ENCODE results near the gene SMYD3. TPM values are rescaled to one million over a fixed set of nuclear protein-coding genes. Genes with fewer than 3 reads are reported as not detected.
"Not testable (repeated sequence)": the region's sequence is repeated elsewhere in the genome, so short reads cannot be mapped to it uniquely, and the experiment has no call there.

Gene SMYD3
- total and polyA plus RNA-seq, 2 donors, result 22.0 to 27.0 TPM

- no peaks in the 10 kb centered on the region for H3K27me3 ChIP-seq (ENCODE audit: control insufficient read depth in 2 of 2, insufficient read depth in 1 of 2, low read length in 1 of 2)
- no peak overlapping the region for H3K27ac ChIP-seq (ENCODE audit: low read depth in 1 of 2, low read length in 1 of 2)
- DNase-seq (ENCODE audit: low read depth in 6 of 9, low spot score in 9 of 9), result no peak
- peaks cover 0 to 4% of the 10 kb centered on the region in 2 donors for H3K9me3 ChIP-seq (ENCODE audit: control insufficient read depth in 2 of 2, insufficient read depth in 1 of 2, low read length in 1 of 2)
- 90% methylated on average over 4 of the region's 4 CpGs for WGBS
- no peak overlapping the region for H3K4me3 ChIP-seq (ENCODE audit: low read length in 2 of 2)
- peaks cover 0 to 3% of the 10 kb centered on the region in 2 donors for H3K4me1 ChIP-seq (ENCODE audit: control insufficient read depth in 2 of 2, insufficient read depth in 2 of 2, low read length in 2 of 2)
- H3K36me3 ChIP-seq (ENCODE audit: control insufficient read depth in 2 of 2, insufficient read depth in 2 of 2, low read length in 1 of 2), result peaks cover 0 to 3% of the 10 kb centered on the region in 2 donors
Observed at GRCh38 chr1:245751116-245751515, 756.0 kb downstream of the SMYD3 start.

DNA sequence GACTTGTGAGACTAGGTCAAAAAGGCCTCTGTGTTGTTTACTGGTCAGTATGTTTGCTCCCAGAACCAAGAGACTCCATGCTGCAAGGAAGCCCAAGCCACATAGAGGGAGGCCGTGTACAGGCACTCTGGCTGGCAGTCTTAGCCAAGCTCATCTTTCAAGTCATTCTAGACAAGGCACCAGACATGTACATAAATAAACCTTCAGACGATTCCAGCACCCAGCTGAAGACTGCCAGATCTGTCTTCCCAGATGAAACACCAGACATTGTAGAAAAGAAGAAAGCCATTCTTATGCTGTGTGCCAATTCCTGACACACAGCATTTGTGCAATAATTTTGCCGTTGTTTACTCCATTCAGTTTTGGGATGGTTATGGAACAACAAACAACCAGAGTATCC lies 756.8 kb downstream of the SMYD3 start:
- peaks cover 0 to 3% of the 10 kb centered on the region in 2 donors for H3K36me3 ChIP-seq (ENCODE audit: control insufficient read depth in 2 of 2, insufficient read depth in 2 of 2, low read length in 1 of 2)
- H3K4me3 ChIP-seq (ENCODE audit: low read length in 2 of 2), result no peak overlapping the region
- peaks cover 0 to 4% of the 10 kb centered on the region in 2 donors for H3K9me3 ChIP-seq (ENCODE audit: control insufficient read depth in 2 of 2, insufficient read depth in 1 of 2, low read length in 1 of 2)
- no peak for DNase-seq (ENCODE audit: low read depth in 6 of 9, low spot score in 9 of 9)
- peaks cover 0 to 3% of the 10 kb centered on the region in 2 donors for H3K4me1 ChIP-seq (ENCODE audit: control insufficient read depth in 2 of 2, insufficient read depth in 2 of 2, low read length in 2 of 2)
- 95% methylated on average over 3 of the region's 3 CpGs for WGBS
- no peaks in the 10 kb centered on the region for H3K27me3 ChIP-seq (ENCODE audit: control insufficient read depth in 2 of 2, insufficient read depth in 1 of 2, low read length in 1 of 2)
- H3K27ac ChIP-seq (ENCODE audit: low read depth in 1 of 2, low read length in 1 of 2), result no peak overlapping the region

DNA sequence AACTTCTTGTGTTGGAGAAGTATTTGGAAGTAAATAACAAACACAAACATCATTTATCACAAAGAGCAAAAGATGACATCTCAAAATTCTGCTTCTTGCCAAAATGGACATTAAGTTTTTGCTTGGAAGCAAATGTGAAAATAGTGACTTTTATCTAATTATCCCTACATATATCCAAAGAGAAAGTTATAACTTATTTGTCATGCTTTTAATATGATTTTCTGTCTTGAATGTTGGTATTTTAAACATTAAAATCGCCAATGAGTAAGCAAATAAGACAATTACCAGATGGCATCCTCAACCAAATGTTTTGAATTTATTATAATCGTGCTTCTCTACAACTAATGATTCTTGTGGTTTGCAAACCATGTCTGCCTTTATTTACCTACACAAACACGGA lies 758.0 kb downstream of the SMYD3 start:
- WGBS, result 96% methylated on average over 3 of the region's 3 CpGs
- Histone ChIP-seq H3K4me1 (ENCODE audit: control insufficient read depth in 2 of 2, insufficient read depth in 2 of 2, low read length in 2 of 2) (no peaks in the 10 kb centered on the region), H3K27ac (ENCODE audit: low read depth in 1 of 2, low read length in 1 of 2) (no peak overlapping the region), H3K9me3 (ENCODE audit: control insufficient read depth in 2 of 2, insufficient read depth in 1 of 2, low read length in 1 of 2) (no peaks in the 10 kb centered on the region), H3K36me3 (ENCODE audit: control insufficient read depth in 2 of 2, insufficient read depth in 2 of 2, low read length in 1 of 2) (peaks cover 0 to 3% of the 10 kb centered on the region in 2 donors), H3K27me3 (ENCODE audit: control insufficient read depth in 2 of 2, insufficient read depth in 1 of 2, low read length in 1 of 2) (no peaks in the 10 kb centered on the region), H3K4me3 (ENCODE audit: low read length in 2 of 2) (no peak overlapping the region)
- DNase-seq (ENCODE audit: low read depth in 6 of 9, low spot score in 9 of 9), result no peak

DNA sequence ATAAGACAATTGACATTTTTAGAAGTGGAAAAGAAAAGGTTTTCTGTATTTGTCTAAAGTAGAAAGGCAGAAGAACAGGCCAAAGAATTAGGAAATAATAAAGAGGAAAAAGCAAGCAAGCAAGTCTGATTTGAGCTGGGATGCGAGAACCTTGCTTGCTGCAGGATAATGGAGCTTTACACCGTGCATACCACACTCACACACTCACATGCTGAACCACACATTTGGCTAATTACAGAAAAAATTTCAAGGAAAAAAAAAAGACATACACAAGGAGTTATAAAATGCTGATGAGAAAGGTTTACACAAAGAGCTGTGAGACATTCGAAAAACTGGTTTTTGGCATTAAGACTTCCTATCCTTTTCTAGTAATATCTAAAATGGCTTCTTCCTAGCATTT lies 758.4 kb downstream of the SMYD3 start:
- H3K9me3 ChIP-seq (ENCODE audit: control insufficient read depth in 2 of 2, insufficient read depth in 1 of 2, low read length in 1 of 2), result no peaks in the 10 kb centered on the region
- no peak overlapping the region for H3K27ac ChIP-seq (ENCODE audit: low read depth in 1 of 2, low read length in 1 of 2)
- no peak overlapping the region for H3K4me3 ChIP-seq (ENCODE audit: low read length in 2 of 2)
- no peaks in the 10 kb centered on the region for H3K27me3 ChIP-seq (ENCODE audit: control insufficient read depth in 2 of 2, insufficient read depth in 1 of 2, low read length in 1 of 2)
- 96% methylated on average over 3 of the region's 3 CpGs for WGBS
- no peaks in the 10 kb centered on the region for H3K4me1 ChIP-seq (ENCODE audit: control insufficient read depth in 2 of 2, insufficient read depth in 2 of 2, low read length in 2 of 2)
- H3K36me3 ChIP-seq (ENCODE audit: control insufficient read depth in 2 of 2, insufficient read depth in 2 of 2, low read length in 1 of 2), result peaks cover 0 to 3% of the 10 kb centered on the region in 2 donors
- no peak for DNase-seq (ENCODE audit: low read depth in 6 of 9, low spot score in 9 of 9)

DNA sequence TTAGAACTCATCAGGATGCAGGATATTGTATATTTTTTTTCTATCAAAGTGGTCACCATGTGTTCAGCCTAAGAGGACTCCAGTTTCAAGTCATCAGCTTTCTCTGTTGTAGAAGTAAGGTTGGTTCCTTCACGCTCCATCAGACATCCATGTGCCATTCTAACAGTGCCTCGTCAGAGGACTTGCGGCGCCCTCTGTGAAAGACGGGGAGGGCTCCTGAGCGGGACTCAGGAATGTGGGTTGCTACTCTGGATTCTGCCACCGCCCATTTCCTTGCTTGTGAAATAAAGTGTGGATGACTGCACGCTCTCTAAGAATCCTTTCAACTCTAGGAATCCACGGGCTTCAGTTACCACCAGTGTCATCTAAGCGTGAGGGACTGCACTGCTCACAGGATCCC lies 758.8 kb downstream of the SMYD3 start:
- Histone ChIP-seq H3K4me3 (ENCODE audit: low read length in 2 of 2) (no peak overlapping the region), H3K27me3 (ENCODE audit: control insufficient read depth in 2 of 2, insufficient read depth in 1 of 2, low read length in 1 of 2) (no peaks in the 10 kb centered on the region), H3K9me3 (ENCODE audit: control insufficient read depth in 2 of 2, insufficient read depth in 1 of 2, low read length in 1 of 2) (no peaks in the 10 kb centered on the region), H3K27ac (ENCODE audit: low read depth in 1 of 2, low read length in 1 of 2) (no peak overlapping the region), H3K36me3 (ENCODE audit: control insufficient read depth in 2 of 2, insufficient read depth in 2 of 2, low read length in 1 of 2) (peaks cover 0 to 3% of the 10 kb centered on the region in 2 donors), H3K4me1 (ENCODE audit: control insufficient read depth in 2 of 2, insufficient read depth in 2 of 2, low read length in 2 of 2) (no peaks in the 10 kb centered on the region)
- no peak for DNase-seq (ENCODE audit: low read depth in 6 of 9, low spot score in 9 of 9)
- 77% methylated on average over 10 of the region's 10 CpGs for WGBS

- H3K4me3 ChIP-seq (ENCODE audit: low read length in 2 of 2), result no peak overlapping the region
- WGBS, result 87% methylated on average over 9 of the region's 9 CpGs
- no peaks in the 10 kb centered on the region for H3K36me3 ChIP-seq (ENCODE audit: control insufficient read depth in 2 of 2, insufficient read depth in 2 of 2, low read length in 1 of 2)
- H3K27me3 ChIP-seq (ENCODE audit: control insufficient read depth in 2 of 2, insufficient read depth in 1 of 2, low read length in 1 of 2), result no peaks in the 10 kb centered on the region
- no peaks in the 10 kb centered on the region for H3K4me1 ChIP-seq (ENCODE audit: control insufficient read depth in 2 of 2, insufficient read depth in 2 of 2, low read length in 2 of 2)
- no peak for DNase-seq (ENCODE audit: low read depth in 6 of 9, low spot score in 9 of 9)
- H3K27ac ChIP-seq (ENCODE audit: low read depth in 1 of 2, low read length in 1 of 2), result no peak overlapping the region
- no peaks in the 10 kb centered on the region for H3K9me3 ChIP-seq (ENCODE audit: control insufficient read depth in 2 of 2, insufficient read depth in 1 of 2, low read length in 1 of 2)
Observed at GRCh38 chr1:245742896-245743295, 764.2 kb downstream of the SMYD3 start.

DNA sequence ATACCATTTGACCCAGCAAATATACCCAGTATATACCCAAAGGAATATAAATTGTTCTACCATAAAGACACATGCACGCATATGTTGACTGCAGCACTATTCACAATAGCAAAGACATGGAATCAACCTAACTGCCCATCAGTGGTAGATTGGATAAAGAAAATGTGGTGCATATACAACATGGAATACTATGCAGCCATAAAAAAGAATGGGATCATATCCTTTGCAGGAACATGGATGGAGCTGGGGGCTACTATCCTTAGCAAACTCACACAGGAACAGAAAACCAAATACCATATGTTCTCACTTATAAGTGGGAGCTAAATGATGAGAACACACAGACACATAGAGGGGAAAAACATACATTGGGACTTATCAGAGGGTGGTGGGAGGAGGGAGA lies 766.7 kb downstream of the SMYD3 start:
- H3K4me1 ChIP-seq (ENCODE audit: control insufficient read depth in 2 of 2, insufficient read depth in 2 of 2, low read length in 2 of 2); H3K9me3 ChIP-seq (ENCODE audit: control insufficient read depth in 2 of 2, insufficient read depth in 1 of 2, low read length in 1 of 2); H3K27ac ChIP-seq (ENCODE audit: low read depth in 1 of 2, low read length in 1 of 2); DNase-seq (ENCODE audit: low read depth in 6 of 9, low spot score in 9 of 9); H3K27me3 ChIP-seq (ENCODE audit: control insufficient read depth in 2 of 2, insufficient read depth in 1 of 2, low read length in 1 of 2); H3K4me3 ChIP-seq (ENCODE audit: low read length in 2 of 2); H3K36me3 ChIP-seq (ENCODE audit: control insufficient read depth in 2 of 2, insufficient read depth in 2 of 2, low read length in 1 of 2): not testable (repeated sequence)
- WGBS, result 96% methylated on average over 1 of the region's 1 CpG

GRCh38 chr1:245730801-245731200 lies 776.3 kb downstream of the SMYD3 start:
- Histone ChIP-seq H3K9me3 (ENCODE audit: control insufficient read depth in 2 of 2, insufficient read depth in 1 of 2, low read length in 1 of 2) (peaks cover 0 to 3% of the 10 kb centered on the region in 2 donors), H3K4me3 (ENCODE audit: low read length in 2 of 2) (no peak overlapping the region), H3K4me1 (ENCODE audit: control insufficient read depth in 2 of 2, insufficient read depth in 2 of 2, low read length in 2 of 2) (no peaks in the 10 kb centered on the region), H3K27me3 (ENCODE audit: control insufficient read depth in 2 of 2, insufficient read depth in 1 of 2, low read length in 1 of 2) (no peaks in the 10 kb centered on the region), H3K27ac (ENCODE audit: low read depth in 1 of 2, low read length in 1 of 2) (no peak overlapping the region), H3K36me3 (ENCODE audit: control insufficient read depth in 2 of 2, insufficient read depth in 2 of 2, low read length in 1 of 2) (no peaks in the 10 kb centered on the region)
- DNase-seq (ENCODE audit: low read depth in 6 of 9, low spot score in 9 of 9), result no peak
- WGBS, result 96% methylated on average over 2 of the region's 2 CpGs

GRCh38 chr1:245728035-245728434 lies 779.0 kb downstream of the SMYD3 start:
- H3K4me3 ChIP-seq (ENCODE audit: low read length in 2 of 2); H3K36me3 ChIP-seq (ENCODE audit: control insufficient read depth in 2 of 2, insufficient read depth in 2 of 2, low read length in 1 of 2); DNase-seq (ENCODE audit: low read depth in 6 of 9, low spot score in 9 of 9); H3K27me3 ChIP-seq (ENCODE audit: control insufficient read depth in 2 of 2, insufficient read depth in 1 of 2, low read length in 1 of 2); H3K4me1 ChIP-seq (ENCODE audit: control insufficient read depth in 2 of 2, insufficient read depth in 2 of 2, low read length in 2 of 2); H3K9me3 ChIP-seq (ENCODE audit: control insufficient read depth in 2 of 2, insufficient read depth in 1 of 2, low read length in 1 of 2); H3K27ac ChIP-seq (ENCODE audit: low read depth in 1 of 2, low read length in 1 of 2): not testable (repeated sequence)
- 98% methylated on average over 3 of the region's 3 CpGs for WGBS

GRCh38 chr1:245721488-245721887 lies 785.6 kb downstream of the SMYD3 start:
- WGBS, result 94% methylated on average over 4 of the region's 4 CpGs
- DNase-seq (ENCODE audit: low read depth in 6 of 9, low spot score in 9 of 9), result no peak

More at GRCh38 chr1:245721488-245721887, 785.6 kb downstream of the SMYD3 start:
- Histone ChIP-seq H3K9me3 (ENCODE audit: control insufficient read depth in 2 of 2, insufficient read depth in 1 of 2, low read length in 1 of 2) (peaks cover 1 to 3% of the 10 kb centered on the region in 2 donors), H3K36me3 (ENCODE audit: control insufficient read depth in 2 of 2, insufficient read depth in 2 of 2, low read length in 1 of 2) (no peaks in the 10 kb centered on the region), H3K4me1 (ENCODE audit: control insufficient read depth in 2 of 2, insufficient read depth in 2 of 2, low read length in 2 of 2) (no peaks in the 10 kb centered on the region), H3K27me3 (ENCODE audit: control insufficient read depth in 2 of 2, insufficient read depth in 1 of 2, low read length in 1 of 2) (no peaks in the 10 kb centered on the region), H3K4me3 (ENCODE audit: low read length in 2 of 2) (no peak overlapping the region), H3K27ac (ENCODE audit: low read depth in 1 of 2, low read length in 1 of 2) (no peak overlapping the region)

Data from thymus (tissue), 11 donors.